Ascending aorta (tissue), 2 donors: Measurements from ENCODE around the gene ZNF653. TPM values are rescaled to one million over a fixed set of nuclear protein-coding genes. Genes with fewer than 3 reads are reported as not detected.
A peak's percentile ranks its signal among the peaks of the same experiment; 100 is the strongest.

ENCODE experiments used
- DNase-seq, 2 donors: peaks; one replicate each; pipeline ENCODE4 v3.0.0-alpha.2; 2019; ENCODE audit warnings: low spot score in 2 of 2
- H3K27ac ChIP-seq, 2 donors: fragments of 200-600 bp; sonication (generic); one replicate each; pipeline ENCODE4 v1.5.1; 2016 to 2017; ENCODE audit warnings: mild to moderate bottlenecking in 1 of 2
- H3K27me3 ChIP-seq: fragments of 200-600 bp; sonication (generic); one replicate; pipeline ENCODE4 v1.5.1; 2017
- H3K36me3 ChIP-seq, 2 donors: fragments of 200-600 bp; sonication (generic); one replicate each; pipeline ENCODE4 v1.5.1; 2016
- H3K4me1 ChIP-seq, 2 donors: fragments of 200-600 bp; sonication (generic); one replicate each; pipeline ENCODE4 v1.5.1; 2016 to 2017; ENCODE audit warnings: mild to moderate bottlenecking in 1 of 2
- H3K4me3 ChIP-seq, 2 donors: fragments of 200-600 bp; sonication (generic); one replicate each; pipeline ENCODE4 v1.5.1; 2016 to 2017; ENCODE audit warnings: mild to moderate bottlenecking in 1 of 2
- H3K9me3 ChIP-seq, 2 donors: fragments of 200-600 bp; sonication (generic); one replicate each; pipeline ENCODE4 v1.5.1; 2016
- intact Hi-C: fragments of 100-400 bp; cut with DNase I; formaldehyde crosslinking; loops from one replicate; pipeline ENCODE4 v1.15.1; 2023
- total RNA-seq: library from RNA; depleted of rRNA; stranded (reverse); fragments of >200 nt; gene quantifications from one replicate; pipeline ENCODE4 v1.1.0, GENCODE V29; 2016
- TF ChIP-seq, protein P1 (sequence below), 3 experiments: fragments of 200-600 bp in 2 of 3; fragments of 450-650 bp in 1 of 3; sonication (generic) in 2 of 3; IDR thresholded peaks; one replicate each; pipeline ENCODE4 v1.5.1; 2016 to 2019; ENCODE audit warnings: antibody characterized with exemption in 3 of 3, mild to moderate bottlenecking in 1 of 3, moderate library complexity in 1 of 3

ZNF653 gene
- total RNA-seq, 1 donor from 2014 or later: 7.6 TPM

DNA sequence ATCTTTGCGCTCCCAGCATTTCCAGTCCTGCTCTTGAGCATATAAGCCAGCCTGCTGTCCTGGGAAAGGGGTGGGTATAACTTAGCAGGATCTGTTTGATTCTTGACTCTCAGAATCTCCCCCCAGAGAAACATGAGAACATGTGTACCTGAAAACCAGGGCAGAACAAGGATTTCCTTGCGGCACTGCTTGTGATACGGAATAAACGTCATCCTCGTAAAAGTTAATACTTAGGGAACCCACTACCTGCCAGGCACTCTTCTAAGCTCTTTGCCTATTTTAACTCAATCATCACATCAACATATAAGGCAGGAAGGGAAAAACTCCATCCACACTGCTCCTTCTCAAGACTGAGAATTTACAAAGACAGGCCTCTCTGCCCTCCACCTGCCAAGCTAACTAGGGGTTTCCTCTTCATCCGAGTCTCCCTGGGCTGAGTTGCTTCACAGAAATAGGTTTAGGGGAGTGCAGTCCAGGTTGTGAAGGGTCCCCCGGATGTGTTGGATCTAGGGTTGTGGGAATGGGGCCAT lies 1.1 kb downstream of the ZNF653 start:
- Histone ChIP-seq H3K36me3 (no peaks in the 10 kb centered on the region), H3K4me3 (peak overlapping the region; percentile 84 to 94), H3K27me3 (no peaks in the 10 kb centered on the region), H3K4me1 (peaks cover 2 to 6% of the 10 kb centered on the region in 2 donors), H3K27ac (peak overlapping the region; percentile 95 to 97), H3K9me3 (no peaks in the 10 kb centered on the region)
- intact Hi-C loops: loop anchor here (1.0 to 5.0 kb wide), 4 partner anchors 25 to 122 kb away; partner anchors contain the start of genes ECSIT, EPOR, ODAD3 and PRKCSH
- no peak for DNase-seq
- TF ChIP-seq, protein P1, sequence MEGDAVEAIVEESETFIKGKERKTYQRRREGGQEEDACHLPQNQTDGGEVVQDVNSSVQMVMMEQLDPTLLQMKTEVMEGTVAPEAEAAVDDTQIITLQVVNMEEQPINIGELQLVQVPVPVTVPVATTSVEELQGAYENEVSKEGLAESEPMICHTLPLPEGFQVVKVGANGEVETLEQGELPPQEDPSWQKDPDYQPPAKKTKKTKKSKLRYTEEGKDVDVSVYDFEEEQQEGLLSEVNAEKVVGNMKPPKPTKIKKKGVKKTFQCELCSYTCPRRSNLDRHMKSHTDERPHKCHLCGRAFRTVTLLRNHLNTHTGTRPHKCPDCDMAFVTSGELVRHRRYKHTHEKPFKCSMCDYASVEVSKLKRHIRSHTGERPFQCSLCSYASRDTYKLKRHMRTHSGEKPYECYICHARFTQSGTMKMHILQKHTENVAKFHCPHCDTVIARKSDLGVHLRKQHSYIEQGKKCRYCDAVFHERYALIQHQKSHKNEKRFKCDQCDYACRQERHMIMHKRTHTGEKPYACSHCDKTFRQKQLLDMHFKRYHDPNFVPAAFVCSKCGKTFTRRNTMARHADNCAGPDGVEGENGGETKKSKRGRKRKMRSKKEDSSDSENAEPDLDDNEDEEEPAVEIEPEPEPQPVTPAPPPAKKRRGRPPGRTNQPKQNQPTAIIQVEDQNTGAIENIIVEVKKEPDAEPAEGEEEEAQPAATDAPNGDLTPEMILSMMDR (IDR thresholded peaks at IDR 0.05): no peak

DNA sequence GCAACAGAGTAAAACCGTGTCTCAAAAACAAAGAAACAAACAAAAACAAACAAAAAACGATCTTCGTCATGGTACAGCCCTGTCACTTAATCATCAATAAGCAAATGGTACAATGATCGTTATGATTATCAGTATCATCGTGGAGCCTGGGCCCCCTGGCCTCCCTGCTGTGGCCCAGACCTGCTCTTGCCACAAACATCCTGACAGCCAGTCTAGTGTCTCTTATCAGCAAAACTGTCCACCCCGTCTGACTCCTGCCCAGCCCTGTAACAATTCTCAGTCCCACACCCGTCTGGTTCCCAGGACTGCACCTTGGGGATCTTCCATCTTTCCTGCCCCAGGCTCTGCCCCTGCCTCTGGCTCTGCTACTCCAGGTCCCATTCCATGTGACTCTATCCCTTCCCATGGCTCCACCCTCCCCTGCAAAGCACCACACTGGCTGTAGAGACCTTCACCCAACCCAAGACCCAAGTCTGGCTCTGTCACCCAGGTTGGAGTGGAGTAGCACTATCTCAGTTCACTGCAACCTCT lies 5.7 kb downstream of the ZNF653 start:
- no peak for DNase-seq
- no peaks in the 10 kb centered on the region for H3K27me3 ChIP-seq
- H3K4me1 ChIP-seq: peaks cover 2 to 3% of the 10 kb centered on the region in 2 donors
- no peak overlapping the region for H3K4me3 ChIP-seq
- no peak overlapping the region for H3K27ac ChIP-seq
- peaks cover 12 to 19% of the 10 kb centered on the region in 2 donors for H3K36me3 ChIP-seq
- intact Hi-C loops: no loop called here
- H3K9me3 ChIP-seq: no peaks in the 10 kb centered on the region
- TF ChIP-seq, protein P1 (IDR thresholded peaks at IDR 0.05): no peak

DNA sequence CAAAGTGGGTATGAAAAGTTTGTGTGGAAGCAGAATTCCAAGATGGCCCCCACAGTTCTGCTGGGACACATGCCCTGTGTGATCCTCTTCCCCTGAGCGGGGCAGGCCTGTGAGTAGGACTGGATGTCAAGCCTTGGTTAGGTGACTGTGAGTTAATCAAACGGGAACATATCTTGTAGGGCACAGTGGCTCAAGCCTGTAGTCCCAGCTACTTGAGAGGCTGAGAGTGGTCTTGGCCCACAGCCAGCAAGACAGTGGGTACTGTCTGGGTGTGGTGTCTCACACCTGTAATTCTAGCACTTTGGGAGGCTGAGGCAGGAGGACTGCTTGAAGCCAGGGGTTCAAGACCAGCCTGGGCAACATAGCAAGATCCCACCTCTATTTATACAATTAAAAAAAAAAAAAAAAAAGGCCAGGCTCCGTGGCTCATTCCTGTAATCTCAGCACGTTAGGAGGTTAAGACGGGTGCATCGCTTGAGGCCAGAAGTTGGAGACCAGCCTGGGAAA lies 6.4 kb downstream of the ZNF653 start:
- TF ChIP-seq, protein P1 (IDR thresholded peaks at IDR 0.05): no peak
- Histone ChIP-seq H3K36me3 (peaks cover 14 to 25% of the 10 kb centered on the region in 2 donors), H3K9me3 (no peaks in the 10 kb centered on the region), H3K4me3 (no peak overlapping the region), H3K4me1 (no peaks in the 10 kb centered on the region), H3K27ac (no peak overlapping the region), H3K27me3 (no peaks in the 10 kb centered on the region)
- intact Hi-C loops: no loop called here
- DNase-seq: no peak

DNA sequence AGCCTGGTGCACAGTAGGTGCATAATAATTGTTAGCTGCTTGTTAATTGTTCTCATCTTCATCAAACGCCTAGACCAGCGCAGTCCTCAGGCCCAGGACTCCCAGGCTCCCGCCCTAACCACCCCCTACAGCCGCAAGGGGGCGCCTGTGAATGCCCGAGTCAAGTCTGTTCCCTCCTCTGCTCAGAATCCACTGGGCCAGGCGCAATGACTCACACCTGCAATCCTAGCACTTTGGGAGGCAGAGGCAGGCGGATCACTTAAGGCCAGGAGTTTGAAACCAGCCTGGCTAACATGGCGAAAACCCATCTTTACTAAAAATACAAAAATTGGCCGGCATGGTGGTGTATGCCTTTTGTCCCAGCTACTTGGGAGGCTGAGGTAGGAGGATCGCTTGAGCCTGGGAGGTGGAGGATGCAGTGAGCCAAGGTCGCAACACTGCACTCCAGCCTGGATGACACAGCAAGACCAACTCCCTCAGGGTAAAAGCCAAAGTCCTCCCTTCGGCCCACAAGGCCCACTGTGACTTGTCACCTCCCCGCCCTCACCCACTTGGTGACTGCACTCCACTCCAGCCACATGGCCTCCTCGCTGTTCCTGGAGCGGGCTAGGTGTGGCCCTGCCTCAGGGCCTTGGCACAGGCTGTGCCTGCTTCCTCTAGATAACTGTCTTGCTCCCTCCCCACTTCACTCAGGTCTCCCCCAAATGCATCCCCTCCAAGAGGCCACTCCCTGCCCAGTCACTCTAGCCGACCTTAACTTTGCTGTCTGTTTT lies 9.1 kb downstream of the ZNF653 start:
- intact Hi-C loops: loop anchor here (1.0 kb wide), 1 partner anchor 91 kb away; no protein-coding TSS in a partner anchor

DNA sequence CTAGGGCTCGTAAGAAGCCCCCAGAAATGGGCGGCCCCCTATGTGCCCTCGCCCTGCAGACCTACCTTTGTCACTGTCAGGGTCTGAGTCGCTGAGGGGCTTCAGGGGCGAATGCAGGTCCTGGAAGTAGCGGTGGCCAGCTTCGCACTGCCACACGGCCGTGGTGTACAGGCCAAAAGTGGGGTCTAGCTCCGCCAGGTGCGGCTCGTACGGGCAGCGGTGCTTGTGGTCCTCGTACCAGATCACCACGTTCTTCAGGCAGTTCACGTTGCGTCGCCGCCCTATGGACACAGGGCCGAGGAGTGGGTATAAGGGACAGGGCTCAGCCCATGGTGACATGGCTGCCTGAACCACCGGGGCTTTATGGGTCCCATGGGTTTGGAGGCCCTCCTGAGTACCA lies 9.8 kb downstream of the ZNF653 start:
- Histone ChIP-seq H3K27ac (no peak overlapping the region), H3K9me3 (no peaks in the 10 kb centered on the region), H3K4me3 (no peak overlapping the region), H3K36me3 (peaks cover 22 to 49% of the 10 kb centered on the region in 2 donors), H3K27me3 (no peaks in the 10 kb centered on the region), H3K4me1 (no peaks in the 10 kb centered on the region)
- intact Hi-C loops: loop anchor here (1.0 kb wide), 1 partner anchor 91 kb away; no protein-coding TSS in a partner anchor
- no peak for DNase-seq
- TF ChIP-seq, protein P1 (IDR thresholded peaks at IDR 0.05): no peak

More for the DNA sequence above, 9.1 kb downstream of the ZNF653 start:
- Histone ChIP-seq H3K4me1 (no peaks in the 10 kb centered on the region), H3K27ac (no peak overlapping the region), H3K36me3 (peaks cover 22 to 45% of the 10 kb centered on the region in 2 donors), H3K4me3 (no peak overlapping the region), H3K9me3 (no peaks in the 10 kb centered on the region), H3K27me3 (no peaks in the 10 kb centered on the region)
- peak; percentile 17 to 82 for DNase-seq
- TF ChIP-seq, protein P1 (IDR thresholded peaks at IDR 0.05): peak; percentile 57 to 62 (median 61)
